ENCODE data around the gene CYCS. TPM values are rescaled to one million over a fixed set of nuclear protein-coding genes. Genes with fewer than 3 reads are reported as not detected.
A peak's percentile ranks its signal among the peaks of the same experiment; 100 is the strongest.

The CYCS gene
- polyA plus RNA-seq (2013, experiment 1 of 2; ENCODE audit: insufficient read length) = 145 TPM
- 139 TPM for polyA plus RNA-seq (2013, experiment 2 of 2; ENCODE audit: insufficient read length)

DNA sequence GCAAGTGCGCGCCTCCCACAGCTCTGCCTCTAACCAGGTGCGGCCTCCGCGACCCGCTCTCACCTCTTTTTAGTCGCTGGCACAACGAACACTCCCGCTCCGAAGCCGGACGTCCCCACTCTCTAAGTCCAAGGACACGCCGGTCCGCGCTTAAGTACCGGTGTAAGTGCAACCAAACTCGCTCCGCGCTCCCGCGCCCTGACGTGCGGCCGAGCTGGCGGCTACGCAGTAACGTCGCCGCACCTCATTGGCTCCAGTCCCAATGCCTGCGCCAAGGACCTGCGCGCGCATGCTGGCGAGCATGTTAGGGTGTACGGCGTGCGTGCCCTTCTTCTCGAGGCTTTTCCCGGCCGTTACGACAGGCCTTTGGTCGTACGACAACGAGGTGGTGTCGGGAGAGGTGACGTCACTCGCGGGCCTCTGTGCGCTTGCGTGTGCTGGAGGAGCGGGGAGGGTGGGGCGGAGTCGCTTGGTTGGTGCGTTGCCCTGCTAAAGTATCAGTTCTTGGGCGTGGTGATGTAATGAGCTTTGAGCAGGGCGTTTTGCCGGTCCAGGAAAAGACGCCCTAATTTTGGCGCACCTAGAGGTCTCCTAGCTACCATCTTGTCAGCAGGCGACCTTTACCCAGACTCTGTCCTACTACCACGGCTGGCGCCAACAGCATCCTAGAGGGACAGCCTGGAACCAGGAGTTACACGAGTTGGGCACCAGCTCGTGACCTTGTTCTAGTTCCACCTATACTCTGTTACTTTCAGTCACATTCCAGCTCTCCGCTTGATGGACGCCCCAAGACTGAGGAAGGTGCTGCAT, at the start of gene CYCS:
Gene CYCS (minus strand): TSS at position 124 of the 810 bp plus-strand sequence. CDS start 1,141 bp downstream, outside the sequence.
- peak; percentile 100 for DNase-seq

DNA sequence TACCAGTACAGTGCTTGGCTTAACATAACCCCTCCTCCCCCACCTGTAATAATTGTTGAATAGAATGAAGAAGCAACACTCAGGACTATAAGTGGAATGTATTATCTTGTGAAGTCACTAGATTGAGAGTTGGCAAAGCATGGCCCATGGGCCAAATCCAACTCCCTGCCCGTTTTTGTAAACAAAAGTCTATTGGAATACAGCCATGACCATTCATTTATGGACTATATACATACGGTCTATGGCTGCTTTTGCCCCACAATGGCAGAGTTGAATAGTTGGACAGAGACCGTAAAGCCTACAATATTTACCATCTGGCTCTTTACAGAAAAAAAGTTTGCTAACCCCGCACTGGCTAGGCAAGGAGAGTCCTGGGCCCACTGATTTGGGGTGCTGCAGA, 48.1 kb upstream of the CYCS start:
- no peak for DNase-seq

DNA sequence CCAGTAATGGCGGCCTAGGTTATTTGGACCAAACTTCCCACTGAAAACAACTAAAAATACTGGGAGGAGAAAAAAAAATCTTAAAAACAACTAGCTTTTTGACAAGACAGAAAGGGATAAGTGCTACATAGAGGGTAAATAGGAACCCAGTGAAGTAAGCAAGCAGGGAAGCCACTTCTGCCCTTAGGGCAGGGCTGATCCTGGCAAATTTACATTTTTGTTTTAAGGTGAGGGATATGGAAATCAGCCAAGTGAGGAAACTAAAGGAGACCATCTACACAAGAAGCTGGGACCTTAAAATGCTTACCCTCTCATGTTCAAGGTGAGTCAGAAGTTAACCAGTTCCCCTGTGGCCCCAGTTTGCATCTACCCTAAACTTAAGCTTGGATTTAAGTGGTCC, 46.5 kb upstream of the CYCS start:
- DNase-seq = no peak

DNA sequence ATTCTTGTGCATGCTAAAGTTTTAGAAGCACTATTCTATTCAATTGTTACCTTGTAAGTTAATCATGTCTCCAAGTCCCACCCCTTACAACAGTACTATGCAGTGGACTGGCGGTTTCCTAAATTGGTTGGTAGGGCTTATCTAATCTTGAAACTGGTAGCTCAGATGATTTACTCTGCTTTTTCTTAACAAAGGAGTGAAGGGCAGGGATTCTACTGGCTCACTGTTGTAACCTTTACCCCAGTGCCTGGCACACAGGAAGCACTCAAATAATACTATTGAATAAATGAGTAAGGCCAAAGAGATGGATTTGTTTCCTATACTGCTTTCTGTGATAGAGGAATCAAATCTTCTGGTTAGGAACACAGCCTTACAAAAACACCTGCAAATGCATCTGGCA, 46.0 kb upstream of the CYCS start:
- DNase-seq = no peak

DNA sequence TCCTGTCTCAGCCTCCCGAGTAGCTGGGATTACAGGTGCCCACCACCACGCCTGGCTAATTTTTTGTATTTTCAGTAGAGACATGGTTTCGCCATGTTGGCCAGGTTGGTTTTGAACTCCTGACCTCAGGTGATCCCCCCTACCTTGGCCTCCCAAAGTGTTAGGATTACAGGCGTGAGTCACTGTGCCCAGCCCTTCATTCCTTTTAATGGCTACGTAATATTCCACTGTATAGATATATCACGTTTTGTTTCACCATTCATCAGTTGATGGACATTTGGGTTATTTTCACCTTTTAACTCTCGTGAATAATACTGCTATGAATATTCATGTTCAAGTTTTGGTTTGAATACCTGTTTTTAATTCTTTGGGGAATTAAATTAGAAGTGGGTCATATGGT, 44.6 kb upstream of the CYCS start:
- no peak for DNase-seq

DNA sequence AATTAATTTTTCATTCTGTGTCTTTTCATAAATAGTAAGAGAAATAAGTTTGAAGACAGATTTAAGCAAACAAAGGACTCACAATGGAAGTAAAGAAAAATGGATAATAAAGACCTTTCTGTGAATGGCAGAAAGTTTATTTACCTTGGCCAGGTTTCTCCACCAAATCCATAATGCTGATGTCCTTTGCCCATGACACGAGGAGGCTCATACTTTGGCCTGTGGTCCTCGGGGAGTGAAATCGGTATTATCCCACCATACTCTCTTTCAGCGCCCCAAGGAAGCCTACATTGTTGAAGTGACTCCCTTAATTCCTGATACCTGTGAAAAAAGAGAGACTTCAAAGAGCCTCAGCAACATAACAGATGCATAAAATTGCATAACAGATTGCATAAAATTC, 43.1 kb upstream of the CYCS start:
- no peak for DNase-seq

DNA sequence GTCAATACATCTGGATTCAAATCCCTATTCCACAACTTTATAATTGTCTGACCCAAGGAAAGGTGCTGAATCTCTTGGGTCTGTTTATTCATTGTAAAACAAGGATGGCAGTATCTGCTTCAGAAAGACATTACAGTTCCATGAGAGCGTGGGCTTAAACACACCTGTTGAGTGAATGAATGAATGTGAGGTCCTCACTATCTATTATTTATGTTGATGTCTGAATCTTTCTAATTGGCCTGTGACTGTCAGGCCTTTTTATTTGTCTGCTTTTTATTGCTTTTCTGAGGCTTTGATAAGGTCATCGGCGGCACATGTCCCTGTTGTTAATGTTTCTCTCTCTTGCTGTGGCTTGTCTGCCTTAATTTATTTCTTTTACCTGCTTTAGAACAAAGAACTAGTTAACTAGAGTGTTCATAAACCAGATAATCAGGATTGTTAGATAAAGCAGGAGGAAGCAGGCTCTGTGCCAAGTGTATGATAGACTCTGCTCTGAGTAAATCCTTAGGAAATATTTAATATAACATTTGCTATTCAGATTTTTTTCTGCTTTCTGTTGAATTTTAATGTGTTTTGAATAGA, 42.3 kb upstream of the CYCS start:
- DNase-seq = no peak

DNA sequence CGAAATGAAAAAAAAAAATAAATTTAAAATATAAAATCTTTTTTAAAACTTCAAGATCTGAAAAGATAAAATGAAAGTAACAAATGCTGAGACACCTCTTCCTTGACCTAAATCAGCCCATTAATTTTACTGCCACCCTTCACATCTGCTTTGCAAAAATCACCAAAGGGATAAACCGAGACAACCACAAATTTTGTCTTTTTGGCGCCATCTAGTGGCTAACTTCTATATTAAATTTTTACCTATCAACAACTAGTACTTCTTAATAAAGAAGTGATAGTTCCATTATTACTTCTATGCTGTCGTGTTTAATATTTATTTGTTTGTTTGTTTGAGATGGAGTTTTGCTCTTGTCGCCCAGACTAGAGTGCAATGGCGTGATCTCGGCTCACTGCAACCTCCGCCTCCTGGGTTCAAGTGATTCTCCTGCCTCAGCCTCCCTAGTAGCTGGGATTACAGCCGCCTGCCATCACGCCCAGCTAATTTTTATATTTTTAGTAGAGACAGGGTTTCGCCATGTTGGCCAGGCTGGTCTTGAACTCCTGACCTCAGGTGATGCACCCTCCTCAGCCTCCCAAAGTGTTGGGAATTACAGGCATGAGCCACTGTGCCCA, 35.0 kb upstream of the CYCS start:
- DNase-seq = peak; percentile 51

DNA sequence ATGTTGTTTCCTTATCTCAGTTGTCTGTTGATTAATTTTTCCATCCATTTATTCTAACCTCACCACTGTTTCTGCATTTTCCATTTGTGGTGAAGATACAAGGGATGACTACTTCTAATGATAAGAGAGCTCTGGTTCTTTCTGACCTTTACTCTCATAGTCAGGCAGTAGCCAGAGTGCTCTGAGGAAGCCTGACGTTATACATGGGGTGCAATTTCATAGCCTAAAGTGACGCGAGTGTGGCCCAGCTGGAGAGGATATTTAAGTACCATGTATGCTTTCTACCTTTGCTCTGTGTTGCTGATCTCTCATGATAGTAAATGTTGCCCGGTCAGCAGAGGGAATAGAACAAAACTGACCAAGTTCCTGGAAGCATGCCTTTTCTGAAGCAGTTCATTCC, 33.9 kb upstream of the CYCS start:
- no peak for DNase-seq

DNA sequence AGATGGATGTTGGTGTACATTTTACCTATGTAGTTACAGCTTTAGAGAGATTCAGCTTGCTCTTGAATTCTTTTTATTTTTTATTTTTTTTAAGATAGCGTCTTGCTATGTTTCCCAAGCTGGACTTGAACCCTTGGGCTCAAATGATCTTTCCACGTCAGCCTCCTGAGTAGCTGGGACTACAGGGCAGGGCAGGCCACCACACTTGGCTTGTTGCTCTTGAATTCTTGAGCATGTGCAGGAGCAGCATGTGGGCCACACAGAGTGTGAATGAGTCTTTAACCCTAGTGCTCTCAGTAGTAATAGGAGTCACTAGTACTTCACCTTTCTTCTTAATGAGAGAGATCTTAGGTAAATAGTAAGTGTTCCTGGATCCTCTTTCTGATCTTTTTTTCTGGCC, 26.7 kb upstream of the CYCS start:
- no peak for DNase-seq

DNA sequence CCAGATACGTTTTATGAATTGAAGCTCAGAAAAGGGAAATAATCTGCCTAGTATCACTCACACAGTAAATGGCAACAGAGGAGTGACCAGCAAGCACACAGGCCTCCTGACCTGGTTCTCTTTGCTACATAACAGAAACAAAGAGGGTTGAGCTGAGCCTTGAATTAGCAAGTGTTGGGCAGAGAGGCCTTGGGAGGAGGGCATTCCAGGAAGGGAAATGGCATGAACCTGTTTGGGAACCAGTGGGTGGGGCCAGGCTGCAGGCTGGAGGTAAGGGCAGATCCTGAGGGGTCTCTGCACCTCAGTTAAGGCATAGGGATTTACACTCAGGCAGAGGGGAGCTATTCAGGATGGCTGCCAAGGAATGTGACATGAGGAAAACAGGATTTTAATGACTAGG, 24.8 kb upstream of the CYCS start:
- no peak for DNase-seq

DNA sequence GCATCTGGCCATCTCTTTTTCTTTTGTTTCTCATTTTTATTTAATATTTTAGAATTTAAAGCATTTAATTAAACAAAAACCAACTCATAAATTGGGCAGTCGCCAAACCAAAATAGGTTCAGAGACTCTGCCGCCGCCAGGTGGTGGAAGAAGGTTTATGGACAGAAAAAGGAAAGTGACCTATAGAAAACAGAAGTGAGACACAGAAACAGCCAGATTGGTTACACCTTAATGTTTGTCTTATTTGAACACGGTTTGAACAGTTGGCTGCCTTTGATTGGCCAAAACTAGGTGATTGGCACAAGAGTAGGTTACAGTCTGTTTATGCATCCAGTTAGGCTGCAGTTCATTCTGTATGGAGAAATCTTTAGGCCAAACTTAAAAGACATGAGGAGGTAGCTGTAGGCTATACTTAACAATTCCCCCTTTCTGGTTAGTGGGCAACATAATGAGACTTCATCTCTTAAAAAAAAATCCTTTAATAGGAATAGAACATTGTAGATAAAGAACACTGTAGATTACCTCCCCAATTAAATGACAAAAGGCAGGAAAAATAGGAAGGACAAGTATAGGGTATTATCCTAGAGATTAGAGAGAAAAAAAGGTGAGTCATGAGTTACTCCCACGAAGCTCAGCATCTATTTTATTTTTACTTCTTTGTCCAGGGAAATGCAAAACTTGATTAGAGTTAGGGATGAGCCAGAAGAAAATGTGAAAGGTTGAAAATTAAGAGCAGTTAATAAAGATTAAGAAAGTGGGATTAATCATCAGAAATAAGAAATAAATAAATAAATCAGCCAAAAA, 23.9 kb upstream of the CYCS start:
- DNase-seq = no peak

DNA sequence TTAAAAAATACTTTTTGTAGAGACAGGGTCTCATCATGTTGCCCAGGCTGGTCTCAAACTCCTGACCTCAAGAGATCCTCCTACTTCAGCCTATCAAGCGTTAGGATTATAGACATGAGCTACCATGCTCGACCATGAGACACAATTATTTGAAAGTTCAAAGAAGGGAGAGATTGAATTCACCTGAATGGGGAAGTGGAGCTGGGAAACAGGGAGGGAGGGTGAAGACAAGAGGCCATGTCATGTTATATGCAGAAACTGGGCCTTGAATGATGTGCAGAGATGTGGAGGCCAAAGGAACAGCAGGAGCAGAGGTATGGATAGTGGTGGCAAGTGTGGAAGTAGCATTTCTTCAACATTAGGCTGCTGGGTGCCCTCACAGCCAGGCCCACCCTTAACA, 18.7 kb upstream of the CYCS start:
- DNase-seq = no peak

DNA sequence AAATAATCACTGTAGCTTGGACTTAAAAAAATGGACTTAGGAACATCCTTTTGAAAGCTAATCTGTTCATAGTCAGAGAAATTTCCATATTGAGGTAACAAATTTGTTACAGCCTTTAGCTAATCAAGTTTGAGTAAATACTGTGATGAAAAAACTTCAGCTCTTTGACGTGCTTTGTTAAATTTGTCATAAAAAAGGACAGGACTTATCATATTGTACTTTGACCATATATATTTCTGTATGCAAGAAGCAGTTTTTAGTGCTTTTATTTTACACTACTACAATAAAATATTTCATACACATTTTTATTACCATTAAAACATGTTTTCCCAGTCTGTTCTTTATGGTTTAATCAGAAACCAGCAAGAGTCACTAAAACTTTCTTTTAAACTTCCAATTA, 14.5 kb upstream of the CYCS start:
- DNase-seq = no peak

DNA sequence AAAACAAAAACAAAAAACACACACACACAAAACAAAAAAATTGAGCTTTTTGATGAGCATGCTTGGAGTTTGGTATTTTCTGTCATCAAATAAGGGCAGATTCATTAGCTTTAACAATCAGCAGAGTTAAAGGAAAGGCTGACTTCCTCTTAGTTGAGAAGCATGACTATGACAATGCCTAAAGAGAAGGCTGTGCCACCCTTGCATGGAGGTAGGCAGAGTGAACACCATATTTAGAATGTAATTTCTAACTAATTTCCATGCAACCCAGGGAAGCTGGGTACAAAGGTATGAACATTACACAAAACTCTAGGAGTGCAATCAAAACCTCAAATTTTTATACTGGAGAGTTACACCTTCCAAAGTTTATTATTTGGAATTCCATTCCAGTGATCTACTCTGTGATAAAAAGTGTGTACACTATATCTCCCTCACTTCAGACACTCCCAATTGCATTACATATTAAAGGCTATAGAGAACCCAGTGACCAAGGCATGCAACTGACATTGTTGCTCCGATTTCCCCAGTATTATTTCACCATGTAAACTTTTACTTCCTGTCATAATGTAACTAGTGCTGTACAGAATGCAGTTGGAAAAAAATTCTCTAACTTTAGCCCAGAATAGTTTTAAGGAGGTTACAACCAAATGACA, 9.4 kb upstream of the CYCS start:
- no peak for DNase-seq

DNA sequence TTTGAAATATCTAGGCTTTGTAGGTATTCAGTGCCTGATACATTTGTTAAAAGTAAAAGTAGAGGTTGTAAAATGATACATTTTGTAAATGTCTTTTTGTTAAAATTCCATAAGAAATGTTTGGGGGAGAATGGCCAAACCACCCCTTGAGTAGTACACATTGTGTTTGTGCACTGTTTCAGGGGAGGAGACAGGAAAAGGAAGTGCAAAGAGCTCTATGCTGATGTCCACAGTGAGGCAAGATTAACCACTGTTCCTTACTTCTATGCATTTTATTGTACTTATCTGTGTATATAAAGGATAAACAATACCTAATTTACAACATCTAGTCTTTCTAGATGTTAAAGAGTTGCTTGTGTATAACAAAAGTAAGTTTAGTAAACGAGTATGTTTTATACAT, 7.4 kb upstream of the CYCS start:
- DNase-seq = no peak

DNA sequence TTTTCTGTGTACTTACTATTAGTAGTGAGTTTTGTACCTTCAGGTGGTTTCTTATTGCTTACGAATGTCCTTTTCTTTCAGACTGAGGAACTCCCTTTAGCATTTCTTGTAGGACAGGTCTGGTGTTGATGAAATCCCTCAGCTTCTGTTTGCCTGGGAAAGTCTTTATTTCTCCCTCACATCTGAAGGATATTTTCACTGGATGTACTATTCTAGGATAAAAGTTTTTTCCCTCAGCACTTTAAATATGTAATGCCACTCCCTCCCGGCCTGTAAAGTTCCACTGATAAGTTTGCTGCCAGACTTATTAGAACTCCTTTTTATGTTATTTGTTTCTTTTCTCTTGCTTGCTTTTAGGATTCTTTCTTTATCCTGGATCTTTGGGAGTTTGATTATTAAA, 1.7 kb upstream of the CYCS start:
- DNase-seq = no peak

DNA sequence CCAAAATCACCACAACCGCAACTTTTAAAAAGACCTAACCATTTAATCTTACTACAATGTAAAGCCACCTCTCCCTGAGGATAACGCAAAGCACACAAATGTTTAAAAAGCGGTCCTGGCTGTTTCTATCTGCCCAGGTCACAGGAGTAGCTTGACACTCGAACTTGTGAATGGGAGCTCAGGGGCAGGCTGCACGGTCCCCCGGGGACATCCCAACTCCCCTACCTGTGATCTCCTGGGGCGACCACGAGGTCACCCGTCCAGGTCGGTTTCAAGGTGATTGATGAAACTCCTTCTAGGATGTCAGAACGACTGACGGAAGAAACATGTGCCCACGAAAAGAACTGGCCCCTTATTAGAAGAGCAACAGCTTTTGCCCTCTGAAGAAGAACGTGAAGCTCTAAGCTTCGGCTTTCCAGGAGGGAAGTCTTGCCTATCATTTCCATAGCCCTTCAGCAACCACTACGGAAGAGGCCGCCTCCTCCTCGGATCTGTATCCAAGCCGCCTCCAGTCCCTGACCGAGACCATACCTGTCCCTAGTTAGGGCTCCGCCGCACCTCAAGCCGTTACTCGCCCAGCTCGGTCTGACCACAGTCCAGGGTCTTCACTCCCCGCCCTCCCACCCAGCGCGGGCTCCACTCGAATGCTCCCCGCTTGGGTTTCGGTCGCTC, 459 bp downstream of the CYCS start:
- DNase-seq = peak; percentile 7

DNA sequence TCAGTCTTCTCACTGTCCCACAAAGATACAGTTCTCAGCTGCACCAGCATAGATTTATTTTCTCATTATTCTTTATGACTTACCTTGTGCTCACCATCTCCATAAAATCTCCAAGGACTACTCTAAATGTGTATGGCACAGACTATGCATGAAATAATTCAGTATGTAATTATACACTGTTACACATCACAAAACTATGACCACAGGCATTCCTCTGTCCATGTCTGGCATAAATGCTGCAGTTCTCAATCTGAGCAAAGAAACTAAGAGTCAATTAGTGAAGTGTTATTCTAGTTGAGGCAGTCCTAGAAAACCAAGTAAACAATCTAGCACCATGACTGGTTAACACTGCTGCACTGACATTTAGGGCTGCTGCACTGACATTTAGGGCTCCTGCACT, 2.7 kb downstream of the CYCS start:
- peak; percentile 73 for DNase-seq

DNA sequence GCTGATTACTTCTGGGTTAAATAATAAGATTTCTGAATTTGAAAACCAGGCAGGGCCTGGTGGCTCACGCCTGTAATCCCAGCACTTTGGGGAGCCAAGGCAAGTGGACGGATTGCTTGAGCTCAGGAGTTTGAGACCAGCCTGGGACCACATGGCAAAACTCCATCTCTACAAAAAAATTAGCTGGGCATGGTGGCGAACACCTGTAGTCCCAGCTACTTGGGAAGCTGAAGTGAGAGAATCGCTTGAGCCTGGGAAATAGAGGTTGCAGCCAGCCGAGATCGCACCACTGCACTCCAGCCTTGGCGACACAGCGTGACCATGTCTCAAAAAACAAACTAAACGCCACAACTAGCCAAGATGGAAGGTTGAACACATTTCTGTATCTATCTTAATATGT, 3.5 kb downstream of the CYCS start:
- no peak for DNase-seq

DNA sequence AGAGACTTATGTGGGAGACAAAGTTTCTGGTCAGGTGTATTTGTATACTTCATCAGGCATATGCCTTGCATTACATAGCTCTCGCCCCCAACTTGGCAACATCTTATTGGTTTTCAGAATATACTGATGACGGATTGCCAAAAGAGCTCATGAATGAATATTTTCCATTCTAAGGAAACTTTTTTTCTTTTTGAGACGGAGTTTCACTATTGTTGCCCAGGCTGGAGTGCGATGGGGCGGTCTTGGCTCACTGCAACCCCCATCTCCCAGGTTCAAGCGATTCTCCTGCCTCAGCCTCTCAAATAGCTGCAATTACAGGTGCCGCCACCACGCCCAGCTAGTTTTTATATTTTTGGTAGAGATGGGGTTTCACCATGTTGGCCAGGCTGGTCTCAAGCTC, 6.0 kb downstream of the CYCS start:
- no peak for DNase-seq

All from fibroblast of skin of scalp (primary cell).